NCI-H2029 (cell line): ENCODE measurements around the gene TNIP2.
"Not testable (repeated sequence)": the region's sequence is repeated elsewhere in the genome, so short reads cannot be mapped to it uniquely, and the experiment has no call there.

Experiments used
- DNase-seq: peaks from one replicate; lab custom pipeline; 2025; lab: John Stamatoyannopoulos, UW

Gene TNIP2

DNA sequence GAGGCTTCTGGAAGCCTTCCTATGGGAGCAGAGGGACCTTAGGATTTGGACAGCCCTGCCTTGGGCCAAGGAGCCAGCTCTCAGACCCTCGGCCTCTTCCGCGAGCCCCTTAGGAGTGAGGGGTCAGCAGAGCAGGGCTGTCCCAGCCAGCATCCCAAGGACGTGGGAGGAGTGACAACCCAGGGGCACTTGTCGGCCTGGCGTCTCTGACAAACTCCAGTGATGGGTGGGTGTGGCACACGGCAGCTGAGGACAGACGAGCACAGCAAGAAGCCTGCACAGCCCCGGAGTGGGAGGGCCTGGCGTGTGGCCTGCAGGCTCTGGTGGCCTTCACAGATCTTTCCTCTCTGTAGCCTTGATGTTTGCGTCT is 11.6 kb upstream of the TNIP2 start:
- DNase-seq = no peak

- no peak for DNase-seq
These were observed 11.0 kb upstream of the TNIP2 start for GRCh38 chr4:2767046-2767704.

DNA sequence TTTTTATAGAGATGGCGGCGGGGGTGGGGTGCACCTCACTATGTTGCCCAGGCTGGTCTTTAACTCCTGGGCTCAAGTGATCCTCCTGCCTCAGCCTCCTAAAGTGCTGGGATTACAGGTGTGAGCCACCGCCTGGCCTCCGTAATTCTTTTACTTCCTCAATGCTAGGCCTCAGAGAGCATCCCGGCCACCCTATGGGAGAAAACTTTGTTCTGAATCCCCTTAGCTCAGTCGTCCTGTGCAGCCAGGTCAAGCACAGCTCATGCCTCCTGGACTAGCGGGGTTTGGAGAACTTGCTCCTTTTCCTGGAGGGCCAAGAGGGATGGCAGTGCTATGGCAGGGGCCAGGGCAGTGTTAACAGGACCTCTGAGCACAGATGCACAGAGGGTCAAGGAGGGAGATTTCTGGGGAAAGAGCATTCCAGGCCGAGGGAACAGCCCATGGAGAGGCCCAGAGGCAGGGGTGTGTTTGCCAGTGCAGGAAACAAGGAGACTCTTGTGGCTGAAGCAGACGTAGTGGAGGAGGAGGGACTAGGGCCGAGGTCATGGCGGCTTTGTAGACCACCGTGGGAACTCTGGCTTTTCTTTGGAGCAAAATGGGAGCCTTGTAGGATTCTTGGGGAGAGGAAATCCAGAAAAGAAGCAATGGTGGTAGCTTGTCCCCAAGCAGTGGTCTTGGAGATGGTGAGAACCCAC is 9.8 kb upstream of the TNIP2 start:
- no peak for DNase-seq

GRCh38 chr4:2763511-2763967 is 7.4 kb upstream of the TNIP2 start:
- no peak for DNase-seq

GRCh38 chr4:2762486-2763370 is 6.6 kb upstream of the TNIP2 start:
- DNase-seq = not testable (repeated sequence)

- DNase-seq = no peak
These were observed 5.9 kb upstream of the TNIP2 start for GRCh38 chr4:2762048-2762447.

DNA sequence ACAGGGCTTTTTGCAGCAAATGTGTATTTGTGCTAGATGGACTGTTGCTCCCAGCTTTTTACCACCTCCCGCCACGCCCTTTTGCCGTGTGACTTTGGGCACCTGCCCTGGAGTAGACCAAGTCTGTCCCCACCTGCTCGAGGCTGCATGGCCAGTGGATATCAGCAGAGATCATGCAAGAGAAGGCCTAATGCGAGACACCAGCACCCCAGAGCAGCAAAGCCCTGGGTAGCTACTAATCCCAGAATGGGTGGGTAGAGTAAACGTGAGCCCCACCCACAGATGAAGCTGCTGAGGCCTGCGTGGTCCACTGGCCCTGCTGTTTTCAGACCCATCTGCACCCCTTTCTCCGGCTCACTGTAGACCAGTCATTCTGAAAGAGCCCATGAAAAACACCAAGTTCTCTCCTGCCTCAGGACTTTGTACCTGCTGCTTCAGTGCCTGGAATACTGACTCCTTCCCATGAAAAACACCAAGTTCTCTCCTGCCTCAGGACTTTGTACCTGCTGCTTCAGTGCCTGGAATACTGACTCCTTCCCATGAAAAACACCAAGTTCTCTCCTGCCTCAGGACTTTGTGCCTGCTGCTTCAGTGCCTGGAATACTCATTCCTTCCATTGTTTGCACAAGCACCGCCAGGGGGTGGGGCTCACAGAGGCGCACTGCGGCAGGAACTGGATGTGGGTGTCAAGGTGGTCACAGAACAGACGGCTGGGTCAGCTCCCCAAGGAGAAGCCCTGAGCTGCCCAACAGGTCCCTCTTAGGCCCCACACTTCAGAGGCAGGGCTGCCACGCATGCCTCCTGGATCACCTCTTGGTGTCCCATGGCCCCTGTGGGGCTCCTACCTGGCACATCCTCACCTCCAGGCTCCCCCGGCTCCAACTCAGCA is 5.1 kb upstream of the TNIP2 start:
- DNase-seq = no peak

- DNase-seq = no peak
These were observed 1.3 kb upstream of the TNIP2 start for GRCh38 chr4:2757426-2757825.

DNA sequence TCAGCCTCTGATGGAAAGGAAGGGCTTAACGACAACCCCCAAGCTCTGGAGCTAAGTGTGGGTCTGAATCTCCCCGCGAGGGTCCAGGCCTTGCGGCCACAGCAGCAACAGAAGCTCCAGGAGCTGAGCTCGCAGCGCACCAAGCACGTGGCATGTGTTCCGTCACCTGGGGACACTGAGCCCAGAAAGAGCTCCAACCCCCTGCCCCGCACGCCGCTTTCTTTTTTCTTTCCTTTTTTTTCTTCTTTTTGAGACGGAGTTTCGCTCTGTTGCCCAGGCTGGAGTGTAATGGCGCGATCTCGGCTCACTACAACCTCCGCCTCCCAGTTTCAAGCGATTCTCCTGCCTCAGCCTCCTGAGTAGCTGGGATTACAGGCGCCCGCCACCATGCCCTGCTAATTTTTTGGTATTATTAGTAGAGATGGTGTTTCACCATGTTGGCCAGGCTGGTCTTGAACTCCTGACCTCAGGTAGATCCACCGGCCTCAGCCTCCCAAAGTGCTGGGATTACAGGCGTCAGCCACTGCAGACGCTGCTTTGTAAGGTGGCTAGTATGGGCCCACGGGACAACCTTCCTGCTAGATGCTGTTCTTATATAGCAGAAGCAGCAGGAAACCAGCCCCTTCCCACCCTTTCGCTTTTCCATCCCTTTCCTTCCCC is 685 bp upstream of the TNIP2 start:
- DNase-seq = no peak

DNA sequence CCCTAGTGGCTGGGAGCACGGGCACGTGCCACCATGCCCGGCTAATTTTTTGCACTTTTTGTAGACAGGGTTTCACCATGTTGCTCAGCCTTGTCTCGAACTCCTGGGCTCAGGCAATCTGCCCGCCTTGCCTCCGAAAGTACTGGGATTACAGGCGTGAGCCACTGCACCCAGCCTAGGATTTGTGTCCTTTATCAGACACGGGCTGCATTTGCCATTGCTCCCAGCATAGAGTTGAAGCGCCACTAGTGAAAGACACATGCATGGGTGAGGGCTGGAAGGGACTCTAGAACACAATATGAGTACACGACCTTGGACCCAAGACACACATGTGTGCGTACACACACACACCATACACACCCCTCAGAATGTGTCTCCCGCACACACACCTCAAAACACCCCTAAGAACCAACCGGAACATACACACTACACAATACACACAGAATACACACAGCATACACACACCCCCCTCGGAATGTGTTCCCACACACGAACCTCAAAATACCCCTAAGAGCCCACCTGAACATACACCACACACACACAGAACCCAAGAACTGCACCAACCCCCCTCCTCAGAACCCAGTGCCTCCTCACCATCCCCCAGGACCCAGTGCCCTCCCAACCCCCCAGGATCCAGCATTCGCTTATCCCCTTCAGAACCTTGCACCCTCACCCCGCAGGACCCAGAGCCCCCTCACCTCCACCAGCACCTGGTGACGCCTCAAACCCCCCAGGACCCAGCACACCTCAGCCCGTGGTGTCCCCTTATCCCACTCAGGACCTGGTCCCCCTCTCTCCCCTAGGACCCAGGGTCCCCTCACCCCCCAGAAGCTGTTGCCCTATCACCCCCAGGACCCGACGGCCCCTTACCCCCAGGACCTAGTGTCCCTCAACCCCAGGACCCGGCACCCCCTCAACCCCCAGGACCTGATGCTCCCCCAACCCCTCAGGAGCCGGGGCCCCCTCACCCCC is 1.0 kb downstream of the TNIP2 start:
- DNase-seq = no peak

- DNase-seq = no peak
These were observed 2.7 kb downstream of the TNIP2 start for GRCh38 chr4:2753436-2753835.

- no peak for DNase-seq
These were observed 5.2 kb downstream of the TNIP2 start for GRCh38 chr4:2750719-2751605.

GRCh38 chr4:2746891-2747695 is 9.0 kb downstream of the TNIP2 start:
- DNase-seq = no peak

DNA sequence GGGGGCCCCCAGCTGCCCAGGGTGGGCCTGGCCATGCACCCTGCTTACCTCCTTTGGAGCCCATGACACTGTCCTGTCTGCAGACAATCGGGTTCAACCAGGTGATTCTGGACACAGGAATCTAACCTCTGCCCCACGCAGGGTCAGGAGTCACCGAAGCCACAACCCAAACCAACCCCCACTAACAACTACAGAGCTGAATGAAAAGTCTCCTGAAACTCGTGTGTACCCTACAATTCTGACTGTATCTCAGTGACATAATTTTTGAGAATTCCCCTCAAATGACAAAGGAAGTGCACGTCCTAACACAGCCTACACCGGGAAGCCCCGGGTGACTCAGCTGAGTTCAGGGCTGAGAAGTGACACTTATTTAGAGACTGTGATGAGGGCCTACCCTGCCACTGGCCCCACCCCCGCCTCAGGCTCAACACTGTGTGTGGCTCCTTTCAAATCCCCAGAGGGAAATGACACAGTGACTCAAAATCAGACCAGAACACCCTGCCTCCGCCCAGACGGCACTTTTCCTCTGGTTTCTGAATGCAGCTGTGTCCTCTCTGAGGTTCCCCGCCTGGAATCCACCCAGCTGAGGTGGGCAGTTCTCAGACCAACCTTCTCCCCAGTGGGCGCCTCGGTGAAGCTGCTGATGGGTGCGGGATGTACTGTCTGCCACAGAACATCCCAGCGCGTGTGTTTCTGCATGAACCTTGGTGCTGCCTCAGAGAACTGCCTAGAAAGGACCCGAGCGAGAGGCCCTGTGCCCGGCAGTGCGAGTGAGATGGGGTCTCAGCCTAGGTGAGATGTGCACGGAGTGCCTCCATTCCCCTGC is 9.9 kb downstream of the TNIP2 start:
- DNase-seq = no peak

DNA sequence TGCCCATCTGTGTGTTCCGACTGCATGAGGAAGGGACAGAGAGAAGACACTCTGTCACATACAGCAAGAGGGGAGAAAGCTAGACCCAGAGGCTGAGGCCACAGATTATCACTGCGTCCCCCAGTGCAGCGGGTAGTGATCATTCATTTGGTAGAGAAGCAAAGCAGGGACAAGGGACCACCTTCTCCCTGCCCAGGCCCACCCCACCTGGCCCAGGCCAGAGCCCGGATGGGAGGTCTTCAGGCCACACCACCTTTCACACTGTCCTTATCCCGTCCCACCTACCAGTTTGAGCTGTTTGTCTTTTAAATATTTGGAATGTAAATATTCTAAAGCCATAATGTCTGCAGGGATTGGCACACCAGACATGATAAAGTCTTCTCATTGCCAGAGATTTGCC is 10.6 kb downstream of the TNIP2 start:
- no peak for DNase-seq

DNA sequence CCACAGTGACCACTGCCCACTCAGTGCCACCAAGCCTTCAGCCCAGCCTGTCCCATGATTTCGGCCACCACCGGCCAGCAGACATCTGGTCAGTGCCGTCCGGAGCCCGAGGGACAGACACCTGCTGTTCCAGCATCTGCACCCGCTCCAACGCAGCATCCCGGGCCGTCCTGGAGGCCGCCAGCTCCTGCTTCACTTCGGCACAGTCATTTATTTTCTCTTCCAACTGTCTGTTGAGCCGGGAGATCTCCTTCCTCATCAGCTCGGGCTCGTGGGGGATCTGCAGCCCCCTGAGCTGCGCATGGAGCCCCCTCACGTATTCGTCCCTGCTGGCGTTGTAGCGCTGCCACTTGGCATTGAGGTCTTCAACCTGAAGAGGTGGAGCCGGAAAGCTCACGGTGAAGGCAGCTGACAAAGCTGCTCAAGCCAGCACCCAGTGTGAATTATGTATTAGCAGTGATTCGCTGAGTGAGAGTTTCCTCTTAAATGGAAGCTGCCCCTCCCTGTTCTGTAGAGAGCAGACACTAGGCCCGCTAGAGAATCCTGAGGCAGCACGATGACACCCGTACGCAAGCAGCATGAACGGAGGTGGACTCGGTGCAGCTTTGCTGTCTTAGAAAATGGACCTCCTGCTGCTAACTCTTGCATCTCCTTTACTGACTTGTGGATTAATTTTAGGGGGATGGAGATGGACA is 11.4 kb downstream of the TNIP2 start:
- DNase-seq = no peak
